T-helper 17 cell (primary cell): ENCODE measurements around the gene FHIT. TPM values are rescaled to one million over a fixed set of nuclear protein-coding genes. Genes with fewer than 3 reads are reported as not detected.
"Not testable (repeated sequence)": the region's sequence is repeated elsewhere in the genome, so short reads cannot be mapped to it uniquely, and the experiment has no call there.

Experiments
- ATAC-seq: fragments of 150-1000 bp; cut with Tn5 transposase; 2 replicates; pipeline ENCODE4 v1.10.0; 2021; ENCODE audit warnings: mild to moderate bottlenecking, moderate library complexity
- DNase-seq, 3 donors: peaks; one replicate each; pipeline versions ENCODE4 v3.0.0 to v3.0.0-alpha.2; 2020 to 2021
- H3K9me3 ChIP-seq: one replicate; pipeline ENCODE4 v1.7.0; 2013; ENCODE audit warnings: low read length, mild to moderate bottlenecking; ENCODE audit not compliant: control insufficient read depth, poor library complexity, severe bottlenecking
- H3K27ac Mint-ChIP-seq: one replicate; pipeline ENCODE4 v1.8.0; 2022; ENCODE audit warnings: mild to moderate bottlenecking, moderate library complexity, mixed read lengths
- H3K27me3 Mint-ChIP-seq: one replicate; pipeline ENCODE4 v1.8.0; 2022; ENCODE audit warnings: mixed read lengths
- H3K36me3 Mint-ChIP-seq: one replicate; pipeline ENCODE4 v1.8.0; 2022; ENCODE audit warnings: low read depth, mixed read lengths
- H3K4me1 Mint-ChIP-seq: one replicate; pipeline ENCODE4 v1.8.0; 2022; ENCODE audit warnings: mild to moderate bottlenecking, mixed read lengths
- H3K4me3 Mint-ChIP-seq: one replicate; pipeline ENCODE4 v1.8.0; 2022; ENCODE audit warnings: mild to moderate bottlenecking, moderate library complexity, mixed read lengths
- total RNA-seq, 4 donors: library from RNA in 2 of 4; stranded (reverse) in 2 of 4; gene quantifications; one replicate each; pipeline ENCODE4 v1.2.3 and lab custom pipeline; 2022 to 2026

Gene FHIT
- total RNA-seq, 2 donors from 2014 or later = 18.8 to 28.6 TPM

DNA sequence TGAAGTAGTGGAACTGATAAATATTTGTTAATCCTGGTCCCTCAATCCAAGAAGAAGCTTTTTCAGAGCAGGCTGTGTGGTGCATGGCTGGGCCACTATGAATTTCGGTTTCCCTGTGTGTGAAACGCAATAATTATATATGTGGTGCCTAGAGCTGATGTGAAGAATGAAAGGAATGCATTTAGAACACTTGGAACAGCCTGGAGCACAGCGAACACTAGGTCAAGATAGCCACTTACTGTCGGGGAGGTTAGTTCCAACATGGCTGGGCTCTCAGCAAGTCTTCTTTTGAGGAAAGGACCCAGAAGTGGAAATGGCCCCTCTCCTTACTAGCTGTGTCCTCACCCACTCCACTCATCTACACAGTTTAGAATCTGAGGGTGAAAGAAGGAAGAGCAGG is 245.7 kb downstream of the FHIT start:
- Mint-ChIP-seq H3K27me3 (no peaks in the 10 kb centered on the region), H3K4me1 (peaks cover 2% of the 10 kb centered on the region), H3K4me3 (no peak overlapping the region)

DNA sequence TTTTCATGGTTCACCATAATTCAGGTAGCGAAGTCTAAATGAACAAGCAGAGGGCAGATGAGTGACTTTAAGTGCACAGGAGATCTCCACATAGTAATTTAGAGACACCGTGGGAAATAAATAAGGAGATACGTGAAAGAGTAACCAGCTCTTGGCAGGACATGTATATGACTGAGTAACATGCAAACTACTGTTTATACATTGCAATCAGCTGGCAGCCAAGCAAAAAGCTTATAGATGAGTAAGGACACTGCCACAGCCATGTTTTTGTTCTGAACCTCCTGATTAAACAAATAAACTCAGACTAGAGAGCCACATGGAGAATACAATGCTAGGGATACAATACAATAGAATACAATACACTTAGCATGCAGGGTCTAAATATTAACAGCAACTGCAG is 252.4 kb downstream of the FHIT start:
- Mint-ChIP-seq H3K36me3 (no peaks in the 10 kb centered on the region), H3K4me1 (peaks cover 2% of the 10 kb centered on the region), H3K27me3 (no peaks in the 10 kb centered on the region), H3K27ac (no peak overlapping the region), H3K4me3 (no peak overlapping the region)
- ATAC-seq = no peak
- DNase-seq = no peak
- no peaks in the 10 kb centered on the region for H3K9me3 ChIP-seq

More for the DNA sequence above, 245.7 kb downstream of the FHIT start:
- no peaks in the 10 kb centered on the region for H3K9me3 ChIP-seq
- DNase-seq = no peak
- H3K27ac Mint-ChIP-seq = no peak overlapping the region
- H3K36me3 Mint-ChIP-seq = no peaks in the 10 kb centered on the region
- no peak for ATAC-seq

DNA sequence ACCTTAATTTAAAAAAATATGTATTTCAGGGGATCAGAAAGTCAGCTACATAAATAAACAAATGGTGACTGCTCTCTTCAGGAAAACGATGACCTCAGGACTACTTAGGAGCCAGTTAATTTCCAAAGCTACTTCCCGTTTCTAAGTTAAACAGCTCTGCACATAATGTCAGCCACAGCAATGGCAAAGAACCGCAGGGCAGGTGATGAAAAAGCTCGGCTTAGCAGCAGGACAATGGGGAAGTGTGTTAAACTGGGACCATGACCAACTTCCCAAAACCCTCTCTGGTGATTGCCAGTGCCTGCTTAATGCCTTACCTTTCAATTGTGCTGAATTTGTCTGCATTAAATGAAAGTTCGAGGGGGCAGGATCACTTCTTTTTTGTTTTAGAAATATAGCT is 258.9 kb downstream of the FHIT start:
- Mint-ChIP-seq H3K27me3 (no peaks in the 10 kb centered on the region), H3K4me3 (no peak overlapping the region), H3K4me1 (no peaks in the 10 kb centered on the region), H3K36me3 (no peaks in the 10 kb centered on the region), H3K27ac (no peak overlapping the region)
- H3K9me3 ChIP-seq = peaks cover 3% of the 10 kb centered on the region
- no peak for DNase-seq
- no peak for ATAC-seq

DNA sequence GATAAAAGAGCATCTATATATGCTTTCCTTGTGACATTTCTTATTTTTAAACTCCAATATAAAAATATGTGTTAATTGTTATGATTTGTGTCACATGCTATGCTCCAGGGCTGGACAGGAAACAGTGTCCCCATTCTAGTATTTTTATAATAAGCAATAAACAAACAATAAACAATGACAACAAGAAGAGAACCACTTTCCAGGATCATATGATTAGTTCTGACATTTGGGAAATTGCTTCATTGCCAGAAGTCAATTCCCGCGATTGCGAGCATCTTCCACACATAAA is 260.9 kb downstream of the FHIT start:
- H3K4me1 Mint-ChIP-seq = no peaks in the 10 kb centered on the region
- DNase-seq = no peak
- H3K36me3 Mint-ChIP-seq = no peaks in the 10 kb centered on the region
- ATAC-seq = no peak
- H3K9me3 ChIP-seq = peaks cover 3% of the 10 kb centered on the region
- H3K27me3 Mint-ChIP-seq = no peaks in the 10 kb centered on the region
- H3K4me3 Mint-ChIP-seq = no peak overlapping the region
- H3K27ac Mint-ChIP-seq = no peak overlapping the region

DNA sequence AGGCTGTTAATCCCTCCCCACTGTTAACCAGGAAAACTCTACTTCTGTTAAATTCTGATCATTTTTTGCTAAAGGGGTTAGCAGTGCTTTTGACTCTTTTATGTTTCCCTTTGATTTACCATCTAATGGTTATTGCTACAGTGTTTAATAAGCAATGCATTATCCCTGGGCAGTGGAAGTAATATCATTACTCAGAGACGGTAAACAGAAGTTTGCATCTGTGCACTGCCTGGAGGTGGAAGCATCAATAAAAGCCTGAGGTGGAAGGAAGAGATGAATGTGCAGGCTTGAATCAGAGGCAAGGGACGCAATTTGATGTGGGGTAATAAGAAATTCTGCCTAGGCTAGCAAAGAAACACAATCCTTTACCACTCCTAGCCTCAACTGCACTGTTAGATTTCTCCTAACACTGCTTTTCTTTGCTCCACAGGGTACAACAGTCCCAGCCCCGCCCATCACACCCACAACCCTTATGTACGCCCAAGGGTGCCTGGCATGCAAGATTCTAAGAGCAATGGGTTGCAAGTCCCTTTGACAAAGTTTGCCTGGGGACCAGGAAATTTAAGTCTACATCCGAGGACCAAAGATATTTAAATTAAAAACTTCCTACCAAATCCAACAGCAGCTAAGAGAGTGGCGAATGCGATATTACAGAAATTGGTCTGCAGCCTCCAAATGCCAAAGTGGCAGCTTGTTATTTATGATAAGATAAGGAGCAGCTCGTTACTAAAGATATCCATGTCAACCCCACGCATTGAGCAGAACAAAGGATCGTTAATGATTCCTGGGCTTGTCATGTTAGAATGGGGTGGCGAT is 261.4 kb downstream of the FHIT start:
- Mint-ChIP-seq H3K27ac (no peak overlapping the region), H3K27me3 (no peaks in the 10 kb centered on the region), H3K36me3 (no peaks in the 10 kb centered on the region), H3K4me1 (no peaks in the 10 kb centered on the region), H3K4me3 (no peak overlapping the region)
- no peak for ATAC-seq
- peaks cover 3% of the 10 kb centered on the region for H3K9me3 ChIP-seq
- no peak for DNase-seq

DNA sequence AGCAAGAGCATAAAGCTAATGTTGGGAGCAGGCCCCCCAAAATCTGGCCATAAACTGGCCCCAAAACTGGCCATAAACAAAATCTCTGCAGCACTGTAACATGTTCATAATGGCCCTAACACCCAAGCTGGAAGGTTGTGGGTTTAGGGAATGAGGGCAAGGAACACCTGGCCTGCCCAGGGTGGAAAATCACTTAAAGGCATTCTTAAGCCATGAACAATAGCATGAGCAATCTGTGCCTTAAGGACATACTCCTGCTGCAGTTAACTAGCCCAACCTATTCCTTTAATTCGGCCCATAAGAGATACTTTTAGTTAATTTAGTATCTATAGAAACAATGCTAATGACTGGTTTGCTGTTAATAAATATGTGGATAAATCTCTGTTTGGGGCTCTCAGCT is 264.1 kb downstream of the FHIT start:
- H3K36me3 Mint-ChIP-seq, H3K27ac Mint-ChIP-seq, H3K9me3 ChIP-seq, ATAC-seq, H3K4me1 Mint-ChIP-seq, DNase-seq, H3K27me3 Mint-ChIP-seq, H3K4me3 Mint-ChIP-seq: not testable (repeated sequence)

DNA sequence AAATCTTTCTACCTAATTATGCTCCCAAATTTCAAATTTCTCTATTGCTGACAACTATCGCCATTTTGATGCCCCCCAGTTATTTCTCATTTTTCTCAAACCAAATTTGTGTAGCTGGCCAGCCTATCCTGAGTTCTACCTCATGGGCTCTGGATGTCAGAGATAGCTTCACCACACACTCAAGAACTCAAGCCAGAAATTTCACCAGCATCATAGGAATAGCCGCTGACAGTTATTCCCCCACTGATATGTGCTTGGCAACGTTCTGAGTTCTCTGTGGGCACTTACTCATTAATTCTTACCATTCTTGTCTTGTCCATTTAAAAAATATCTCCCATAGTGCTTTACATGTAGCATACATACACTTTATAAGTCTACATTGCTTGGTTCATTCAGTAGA is 264.7 kb downstream of the FHIT start:
- no peak for ATAC-seq
- no peaks in the 10 kb centered on the region for H3K9me3 ChIP-seq
- no peak overlapping the region for H3K4me3 Mint-ChIP-seq
- no peaks in the 10 kb centered on the region for H3K27me3 Mint-ChIP-seq
- no peak overlapping the region for H3K27ac Mint-ChIP-seq
- DNase-seq = no peak
- no peaks in the 10 kb centered on the region for H3K4me1 Mint-ChIP-seq
- H3K36me3 Mint-ChIP-seq = no peaks in the 10 kb centered on the region

DNA sequence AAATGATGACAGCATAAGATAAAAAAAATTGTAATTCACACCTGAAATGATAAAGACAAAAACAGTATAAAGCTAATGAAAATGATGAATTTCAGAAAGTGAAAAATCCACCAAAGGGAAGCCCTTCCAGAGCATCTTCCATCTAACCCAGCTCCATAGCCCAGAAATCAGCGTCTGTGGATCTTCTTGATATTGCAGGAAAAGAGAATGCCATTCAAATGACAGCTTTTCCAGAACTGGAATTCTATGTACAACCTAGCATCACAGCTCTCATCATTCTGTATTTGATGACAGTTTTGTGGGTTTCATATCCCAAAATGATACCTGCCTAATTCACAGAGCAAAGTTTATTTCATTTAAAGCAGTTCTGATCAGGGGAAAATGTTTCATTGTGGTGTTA is 267.3 kb downstream of the FHIT start:
- Mint-ChIP-seq H3K27ac (no peak overlapping the region), H3K4me1 (no peaks in the 10 kb centered on the region), H3K27me3 (no peaks in the 10 kb centered on the region), H3K4me3 (no peak overlapping the region), H3K36me3 (no peaks in the 10 kb centered on the region)
- no peak for ATAC-seq
- H3K9me3 ChIP-seq = no peaks in the 10 kb centered on the region
- no peak for DNase-seq

DNA sequence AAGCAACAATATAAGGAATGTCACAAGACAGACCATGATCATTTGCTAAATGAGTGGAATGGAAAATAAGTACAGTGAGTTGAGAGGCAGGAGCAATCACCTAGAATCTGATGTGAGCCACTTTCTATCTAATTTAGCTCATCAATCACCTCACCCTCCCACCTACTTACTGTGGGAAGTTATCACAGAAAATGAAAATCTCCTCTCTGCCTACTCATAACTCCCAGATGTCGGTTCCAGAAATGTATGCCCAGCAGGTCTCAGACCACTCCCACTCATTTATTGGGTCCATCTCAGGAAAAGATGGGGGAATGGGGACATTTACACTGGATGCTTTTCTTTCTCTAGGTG is 270.9 kb downstream of the FHIT start:
- Mint-ChIP-seq H3K27me3 (no peaks in the 10 kb centered on the region), H3K36me3 (peaks cover 2% of the 10 kb centered on the region), H3K4me1 (no peaks in the 10 kb centered on the region), H3K4me3 (no peak overlapping the region), H3K27ac (no peak overlapping the region)
- ATAC-seq = no peak
- DNase-seq = no peak
- no peaks in the 10 kb centered on the region for H3K9me3 ChIP-seq

DNA sequence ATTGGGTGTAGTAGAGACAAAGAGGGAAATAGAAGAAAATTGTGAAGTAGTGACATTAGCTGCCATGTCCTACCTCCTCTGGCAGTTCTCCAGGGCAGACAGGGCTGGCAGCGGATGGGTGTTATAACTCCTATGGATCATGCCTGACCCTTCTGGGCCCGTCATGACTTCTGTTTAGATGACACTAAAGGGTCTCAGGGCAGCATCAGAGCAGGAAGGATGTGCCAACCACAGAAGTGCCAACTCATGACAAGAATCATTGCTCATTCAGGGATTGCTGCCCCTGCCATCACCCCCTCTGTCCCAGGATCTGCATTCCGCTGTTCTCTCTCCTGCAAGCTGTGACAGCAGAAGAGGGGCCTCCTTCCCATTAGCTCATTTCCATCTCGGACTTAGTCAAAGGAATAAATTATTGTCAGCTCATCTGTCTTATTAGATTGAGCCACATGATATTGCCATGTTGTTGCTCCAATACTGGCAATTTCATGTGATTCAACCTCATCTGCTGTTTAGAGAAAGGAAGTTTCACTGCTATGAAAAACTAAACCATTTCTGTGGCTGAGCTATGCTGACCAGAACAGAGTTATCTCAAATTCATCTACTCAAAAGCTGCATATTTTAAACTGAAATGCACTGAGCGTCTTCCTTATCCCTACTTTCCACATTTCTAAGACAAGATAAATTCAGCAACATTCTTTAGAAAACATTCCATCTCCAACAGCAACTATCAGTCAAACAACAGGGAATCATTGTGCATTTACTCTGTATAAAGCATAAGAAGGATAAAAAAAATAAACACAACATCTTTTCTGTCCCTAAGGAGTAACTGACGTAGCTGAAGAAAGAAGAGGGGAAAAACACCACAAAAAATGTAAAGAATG is 271.6 kb downstream of the FHIT start:
- no peaks in the 10 kb centered on the region for H3K4me1 Mint-ChIP-seq
- no peaks in the 10 kb centered on the region for H3K9me3 ChIP-seq
- H3K27me3 Mint-ChIP-seq = no peaks in the 10 kb centered on the region
- H3K36me3 Mint-ChIP-seq = peaks cover 2% of the 10 kb centered on the region
- DNase-seq = no peak
- no peak for ATAC-seq
- no peak overlapping the region for H3K4me3 Mint-ChIP-seq
- no peak overlapping the region for H3K27ac Mint-ChIP-seq

DNA sequence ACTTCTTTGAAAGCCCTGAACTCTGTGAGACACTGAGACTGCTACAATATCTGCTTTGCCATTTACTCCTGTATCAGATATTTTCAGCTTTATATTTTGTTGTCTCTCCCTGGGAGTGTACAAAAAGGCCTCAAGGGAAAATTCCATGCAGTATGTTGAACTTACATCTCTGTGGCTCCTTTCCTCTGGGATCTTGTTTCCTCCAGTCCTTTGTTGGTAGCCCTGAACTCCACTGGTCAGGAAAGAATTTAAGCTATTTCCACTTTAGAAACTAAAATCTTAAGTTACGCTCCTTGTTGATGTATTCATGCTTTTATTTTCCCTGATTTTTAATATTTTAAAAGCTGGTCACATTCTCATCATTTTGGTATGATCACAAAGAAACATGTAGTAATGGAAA is 277.9 kb downstream of the FHIT start:
- no peak overlapping the region for H3K4me3 Mint-ChIP-seq
- H3K36me3 Mint-ChIP-seq = peaks cover 2% of the 10 kb centered on the region

DNA sequence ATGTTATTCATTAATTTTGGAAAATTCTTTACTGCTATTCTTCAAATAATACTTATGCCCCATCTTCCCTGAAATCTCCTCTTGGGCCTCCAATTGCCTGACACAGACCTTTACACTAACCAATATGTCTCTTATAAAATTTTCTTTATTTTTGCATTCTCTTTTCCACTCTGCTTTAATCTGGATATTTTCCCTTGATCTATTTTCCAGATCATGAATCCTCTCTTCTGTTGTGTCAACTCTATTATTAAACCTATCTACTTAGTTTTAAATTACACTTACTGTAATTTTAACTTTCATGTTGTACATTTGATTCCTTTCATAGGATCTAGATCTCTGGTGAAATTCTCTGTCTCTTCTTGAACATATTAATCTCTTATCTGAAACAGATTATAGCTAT is 278.7 kb downstream of the FHIT start:
- Mint-ChIP-seq H3K27ac (no peak overlapping the region), H3K36me3 (peaks cover 2% of the 10 kb centered on the region), H3K27me3 (no peaks in the 10 kb centered on the region), H3K4me3 (no peak overlapping the region), H3K4me1 (no peaks in the 10 kb centered on the region)
- DNase-seq (no peak), ATAC-seq (no peak)
- H3K9me3 ChIP-seq = no peaks in the 10 kb centered on the region

More for the DNA sequence above, 277.9 kb downstream of the FHIT start:
- ATAC-seq (no peak), DNase-seq (no peak)
- Mint-ChIP-seq H3K27ac (no peak overlapping the region), H3K4me1 (no peaks in the 10 kb centered on the region), H3K27me3 (no peaks in the 10 kb centered on the region)
- no peaks in the 10 kb centered on the region for H3K9me3 ChIP-seq

DNA sequence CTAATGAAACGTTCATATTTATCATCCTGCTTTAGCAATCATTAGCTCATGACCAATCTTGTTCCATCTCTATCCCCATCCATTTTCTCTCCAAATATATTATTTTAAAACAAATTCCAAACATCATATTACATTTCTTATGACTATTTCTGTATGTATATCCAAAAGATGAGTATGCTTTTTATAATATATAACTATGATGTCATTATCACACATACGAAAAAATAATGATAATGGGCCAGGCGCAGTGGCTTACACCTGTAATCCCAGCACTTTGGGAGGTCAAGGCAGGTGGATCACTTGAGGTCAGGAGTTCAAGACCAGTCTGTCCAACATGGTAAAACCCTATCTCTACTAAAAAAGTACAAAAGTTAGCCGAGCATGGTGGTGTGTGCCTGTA is 280.4 kb downstream of the FHIT start:
- Mint-ChIP-seq H3K4me3 (no peak overlapping the region), H3K27ac (no peak overlapping the region), H3K4me1 (no peaks in the 10 kb centered on the region), H3K36me3 (no peaks in the 10 kb centered on the region), H3K27me3 (no peaks in the 10 kb centered on the region)
- ATAC-seq = no peak
- no peaks in the 10 kb centered on the region for H3K9me3 ChIP-seq
- DNase-seq = no peak

DNA sequence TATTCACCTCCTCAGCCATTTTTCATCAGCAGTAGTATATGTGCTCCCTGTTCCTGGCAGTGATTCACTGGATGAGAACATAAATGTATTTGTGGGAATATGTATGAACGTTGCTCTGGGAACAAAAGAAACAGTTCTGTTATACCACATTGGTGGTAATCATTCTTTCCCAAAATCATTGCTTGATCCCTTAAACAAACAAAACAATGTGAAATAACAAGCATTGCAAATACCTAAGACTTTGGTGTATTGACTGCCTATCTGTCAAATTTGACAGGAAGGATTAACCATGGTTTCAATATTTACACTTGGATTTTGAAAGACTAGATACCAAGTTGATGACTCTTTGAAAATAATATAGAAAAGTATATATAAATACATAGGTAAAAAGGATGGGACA is 284.1 kb downstream of the FHIT start:
- no peak overlapping the region for H3K27ac Mint-ChIP-seq
- H3K4me3 Mint-ChIP-seq = no peak overlapping the region
- no peaks in the 10 kb centered on the region for H3K9me3 ChIP-seq
- DNase-seq = no peak
- no peaks in the 10 kb centered on the region for H3K36me3 Mint-ChIP-seq
- ATAC-seq = no peak
- H3K4me1 Mint-ChIP-seq = no peaks in the 10 kb centered on the region
- H3K27me3 Mint-ChIP-seq = no peaks in the 10 kb centered on the region
